ENCODE measurements around the gene FAM83G.

FAM83G gene

GRCh38 chr17:19013806-19014627 lies 9.5 kb upstream of the FAM83G start:
- no peak for TF ChIP-seq CTCF (conservative IDR thresholded peaks at IDR 0.05; ENCODE audit: low read length)
- no peak for TF ChIP-seq EZH2phosphoT487 (IDR thresholded peaks at IDR 0.05; ENCODE audit: borderline replicate concordance)
- H3K79me2 ChIP-seq (ENCODE audit: insufficient read depth, low read length): no peaks in the 10 kb centered on the region
- no peaks in the 10 kb centered on the region for H3K4me1 ChIP-seq (ENCODE audit: insufficient read depth, low read length, poor library complexity, severe bottlenecking)
- no peak overlapping the region for H3K4me2 ChIP-seq (ENCODE audit: low read depth, low read length, poor library complexity, severe bottlenecking)
- no peak overlapping the region for H3K4me3 ChIP-seq (ENCODE audit: low read length, poor library complexity, severe bottlenecking)
- no peaks in the 10 kb centered on the region for H3K36me3 ChIP-seq (ENCODE audit: insufficient read depth, low read length)
- H3K9me2 ChIP-seq (replicated peaks; ENCODE audit: low read depth, low read length): no peaks in the 10 kb centered on the region
- H2AFZ ChIP-seq (ENCODE audit: low read length): no peak overlapping the region
- H3K27me3 ChIP-seq (ENCODE audit: insufficient read depth, low read length, poor library complexity, severe bottlenecking): no peaks in the 10 kb centered on the region
- no peaks in the 10 kb centered on the region for H3F3A ChIP-seq (ENCODE audit: low read depth)
- H3K9me3 ChIP-seq (ENCODE audit: insufficient read depth, low read depth, low read length): no peaks in the 10 kb centered on the region
- no peaks in the 10 kb centered on the region for H4K20me1 ChIP-seq (ENCODE audit: insufficient read depth, low read length, poor library complexity, severe bottlenecking)
- no peak overlapping the region for H3K9ac ChIP-seq (ENCODE audit: low read depth, low read length, poor library complexity, severe bottlenecking)

- no peak overlapping the region for H3K4me2 ChIP-seq (ENCODE audit: low read depth, low read length, poor library complexity, severe bottlenecking)
- no peak overlapping the region for H2AFZ ChIP-seq (ENCODE audit: low read length)
- no peak for TF ChIP-seq CTCF (conservative IDR thresholded peaks at IDR 0.05; ENCODE audit: low read length)
- no peak for TF ChIP-seq EZH2phosphoT487 (IDR thresholded peaks at IDR 0.05; ENCODE audit: borderline replicate concordance)
- H3K9ac ChIP-seq (ENCODE audit: low read depth, low read length, poor library complexity, severe bottlenecking): no peak overlapping the region
- H3K27me3 ChIP-seq (ENCODE audit: insufficient read depth, low read length, poor library complexity, severe bottlenecking): no peaks in the 10 kb centered on the region
- no peaks in the 10 kb centered on the region for H3K9me3 ChIP-seq (ENCODE audit: insufficient read depth, low read depth, low read length)
- H3F3A ChIP-seq (ENCODE audit: low read depth): no peaks in the 10 kb centered on the region
- H3K9me2 ChIP-seq (replicated peaks; ENCODE audit: low read depth, low read length): no peaks in the 10 kb centered on the region
- H3K4me1 ChIP-seq (ENCODE audit: insufficient read depth, low read length, poor library complexity, severe bottlenecking): no peaks in the 10 kb centered on the region
- no peak overlapping the region for H3K4me3 ChIP-seq (ENCODE audit: low read length, poor library complexity, severe bottlenecking)
- no peaks in the 10 kb centered on the region for H3K36me3 ChIP-seq (ENCODE audit: insufficient read depth, low read length)
- no peaks in the 10 kb centered on the region for H3K79me2 ChIP-seq (ENCODE audit: insufficient read depth, low read length)
- H4K20me1 ChIP-seq (ENCODE audit: insufficient read depth, low read length, poor library complexity, severe bottlenecking): no peaks in the 10 kb centered on the region
These were observed 8.7 kb upstream of the FAM83G start for GRCh38 chr17:19013226-19013625.

GRCh38 chr17:19012171-19013080 lies 7.9 kb upstream of the FAM83G start:
- TF ChIP-seq CTCF (conservative IDR thresholded peaks at IDR 0.05; ENCODE audit: low read length) (no peak), EZH2phosphoT487 (IDR thresholded peaks at IDR 0.05; ENCODE audit: borderline replicate concordance) (no peak)
- Histone ChIP-seq H3K4me3 (ENCODE audit: low read length, poor library complexity, severe bottlenecking) (no peak overlapping the region), H4K20me1 (ENCODE audit: insufficient read depth, low read length, poor library complexity, severe bottlenecking) (no peaks in the 10 kb centered on the region), H3F3A (ENCODE audit: low read depth) (no peaks in the 10 kb centered on the region), H3K27me3 (ENCODE audit: insufficient read depth, low read length, poor library complexity, severe bottlenecking) (no peaks in the 10 kb centered on the region), H3K36me3 (ENCODE audit: insufficient read depth, low read length) (no peaks in the 10 kb centered on the region), H3K9ac (ENCODE audit: low read depth, low read length, poor library complexity, severe bottlenecking) (no peak overlapping the region), H2AFZ (ENCODE audit: low read length) (no peak overlapping the region), H3K9me2 (replicated peaks; ENCODE audit: low read depth, low read length) (no peaks in the 10 kb centered on the region), H3K79me2 (ENCODE audit: insufficient read depth, low read length) (no peaks in the 10 kb centered on the region), H3K4me1 (ENCODE audit: insufficient read depth, low read length, poor library complexity, severe bottlenecking) (no peaks in the 10 kb centered on the region), H3K4me2 (ENCODE audit: low read depth, low read length, poor library complexity, severe bottlenecking) (no peak overlapping the region), H3K9me3 (ENCODE audit: insufficient read depth, low read depth, low read length) (no peaks in the 10 kb centered on the region)

Data from Loucy (cell line).